ENCODE results near the gene SDR9C7.
"Not testable (repeated sequence)": the region's sequence is repeated elsewhere in the genome, so short reads cannot be mapped to it uniquely, and the experiment has no call there.

The SDR9C7 gene

GRCh38 chr12:56914724-56915123, 19.5 kb downstream of the SDR9C7 start:
- DNase-seq (ENCODE audit: low read depth): no peak

GRCh38 chr12:56914256-56914655, 20.0 kb downstream of the SDR9C7 start:
- no peak for DNase-seq (ENCODE audit: low read depth)

GRCh38 chr12:56909403-56909802, 24.8 kb downstream of the SDR9C7 start:
- not testable (repeated sequence) for DNase-seq (ENCODE audit: low read depth)

GRCh38 chr12:56908136-56908535, 26.1 kb downstream of the SDR9C7 start:
- DNase-seq (ENCODE audit: low read depth): no peak

GRCh38 chr12:56905852-56906251, 28.4 kb downstream of the SDR9C7 start:
- no peak for DNase-seq (ENCODE audit: low read depth)

- DNase-seq (ENCODE audit: low read depth): no peak
Observed at GRCh38 chr12:56903374-56903773, 30.8 kb downstream of the SDR9C7 start.

- not testable (repeated sequence) for DNase-seq (ENCODE audit: low read depth)
Observed at GRCh38 chr12:56901313-56901712, 32.9 kb downstream of the SDR9C7 start.

GRCh38 chr12:56900583-56900982, 33.6 kb downstream of the SDR9C7 start:
- DNase-seq (ENCODE audit: low read depth): peak; percentile 18

GRCh38 chr12:56898938-56899337, 35.3 kb downstream of the SDR9C7 start:
- DNase-seq (ENCODE audit: low read depth): no peak

- no peak for DNase-seq (ENCODE audit: low read depth)
Observed at GRCh38 chr12:56897844-56898361, 36.3 kb downstream of the SDR9C7 start.

- no peak for DNase-seq (ENCODE audit: low read depth)
Observed at GRCh38 chr12:56896082-56896481, 38.1 kb downstream of the SDR9C7 start.

GRCh38 chr12:56894698-56895368, 39.4 kb downstream of the SDR9C7 start:
- no peak for DNase-seq (ENCODE audit: low read depth)

GRCh38 chr12:56891885-56892284, 42.3 kb downstream of the SDR9C7 start:
- not testable (repeated sequence) for DNase-seq (ENCODE audit: low read depth)

GRCh38 chr12:56886319-56886718, 47.9 kb downstream of the SDR9C7 start:
- no peak for DNase-seq (ENCODE audit: low read depth)

- DNase-seq (ENCODE audit: low read depth): no peak
Observed at GRCh38 chr12:56885316-56885715, 48.9 kb downstream of the SDR9C7 start.

GRCh38 chr12:56884421-56884820, 49.8 kb downstream of the SDR9C7 start:
- no peak for DNase-seq (ENCODE audit: low read depth)

GRCh38 chr12:56882407-56882806, 51.8 kb downstream of the SDR9C7 start:
- not testable (repeated sequence) for DNase-seq (ENCODE audit: low read depth)

- DNase-seq (ENCODE audit: low read depth): peak; percentile 79
Observed at GRCh38 chr12:56880125-56880992, 53.8 kb downstream of the SDR9C7 start.

- not testable (repeated sequence) for DNase-seq (ENCODE audit: low read depth)
Observed at GRCh38 chr12:56879240-56880124, 54.7 kb downstream of the SDR9C7 start.

- peak; percentile 72 for DNase-seq (ENCODE audit: low read depth)
Observed at GRCh38 chr12:56878010-56878339, 56.2 kb downstream of the SDR9C7 start.

GRCh38 chr12:56877195-56878009, 56.8 kb downstream of the SDR9C7 start:
- DNase-seq (ENCODE audit: low read depth): peak; percentile 32

All from amniotic epithelial cell (primary cell).